GM12872 (cell line): ENCODE data around the gene PTPRE.

Experiments
- CTCF ChIP-seq: IDR thresholded peaks from 3 replicates; pipeline ENCODE4 v1.5.1; 2011; ENCODE audit warnings: low read depth, mild to moderate bottlenecking, low read length, moderate library complexity; ENCODE audit not compliant: insufficient read depth

The PTPRE gene

GRCh38 chr10:128113026-128113425, 206.1 kb downstream of the PTPRE start:
- TF ChIP-seq CTCF: no peak

- no peak for TF ChIP-seq CTCF
These were observed 208.0 kb downstream of the PTPRE start for GRCh38 chr10:128114901-128115300.

- no peak for TF ChIP-seq CTCF
These were observed 208.5 kb downstream of the PTPRE start for GRCh38 chr10:128115356-128115755.

- TF ChIP-seq CTCF: no peak
These were observed 209.3 kb downstream of the PTPRE start for GRCh38 chr10:128116187-128116586.

- peak; percentile 23; the same call in 2 of the 3 replicates for TF ChIP-seq CTCF
These were observed 210.1 kb downstream of the PTPRE start for GRCh38 chr10:128116851-128117615.

GRCh38 chr10:128121750-128122412, 215.0 kb downstream of the PTPRE start:
- no peak for TF ChIP-seq CTCF

GRCh38 chr10:128122931-128123330, 216.0 kb downstream of the PTPRE start:
- no peak for TF ChIP-seq CTCF
